GM18867 (cell line): ENCODE measurements around the gene OLFML1.

ENCODE experiments used
- ATAC-seq: cut with Tn5 transposase; IDR thresholded peaks from one replicate; pipeline ENCODE4 v1.9.1; 2021; ENCODE audit warnings: mild to moderate bottlenecking, moderate library complexity; ENCODE audit not compliant: unreplicated experiment

OLFML1 gene

DNA sequence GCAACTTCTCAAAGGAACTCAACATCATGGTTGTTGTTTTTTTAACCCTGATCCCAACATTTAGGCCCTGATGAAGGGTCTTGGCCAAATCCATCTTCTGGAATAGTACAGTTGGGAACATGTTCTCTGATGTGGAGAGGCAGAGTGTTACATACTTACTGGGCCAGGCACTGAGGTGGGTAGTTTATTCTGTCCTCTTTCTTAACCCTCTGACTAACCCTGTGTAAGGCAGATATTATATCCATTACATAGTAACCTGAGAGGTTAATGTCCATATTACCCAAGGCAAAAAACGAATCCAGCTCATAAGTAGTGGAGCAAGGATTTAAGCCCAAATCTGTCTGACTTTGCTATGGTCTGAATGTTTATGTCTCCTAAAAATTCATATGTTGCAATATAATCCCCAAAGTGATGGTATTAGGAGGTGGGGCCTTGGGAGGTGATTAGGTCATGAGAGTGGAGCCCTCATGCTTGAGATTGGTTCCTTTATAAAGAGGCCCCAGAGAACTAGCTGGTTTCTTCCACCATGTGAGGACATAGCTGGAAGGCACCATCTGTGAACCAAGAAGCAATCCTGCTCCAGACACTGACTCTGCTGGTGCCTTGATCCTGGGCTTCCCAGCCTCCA is 44.8 kb downstream of the OLFML1 start:
- ATAC-seq = no peak

DNA sequence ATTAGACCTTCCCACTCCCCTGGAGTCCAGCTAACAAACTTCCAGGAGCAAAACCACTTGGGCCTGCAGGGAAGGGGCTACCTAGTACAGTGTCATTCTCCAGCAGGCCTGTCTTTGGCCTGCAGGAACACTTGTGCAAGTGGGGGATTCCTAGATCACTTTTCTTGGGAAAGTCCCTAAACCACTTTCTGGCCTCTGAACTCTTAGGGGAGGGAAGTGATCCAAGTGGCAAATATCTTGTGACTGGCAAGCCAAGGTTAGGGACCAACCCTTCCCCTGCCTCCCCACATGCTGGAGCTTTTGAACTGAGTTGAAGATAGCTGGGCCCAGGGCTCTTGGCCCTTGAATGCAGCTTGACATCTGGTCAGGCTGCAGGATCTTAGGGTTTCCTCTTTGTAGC is 45.7 kb downstream of the OLFML1 start:
- ATAC-seq = no peak

DNA sequence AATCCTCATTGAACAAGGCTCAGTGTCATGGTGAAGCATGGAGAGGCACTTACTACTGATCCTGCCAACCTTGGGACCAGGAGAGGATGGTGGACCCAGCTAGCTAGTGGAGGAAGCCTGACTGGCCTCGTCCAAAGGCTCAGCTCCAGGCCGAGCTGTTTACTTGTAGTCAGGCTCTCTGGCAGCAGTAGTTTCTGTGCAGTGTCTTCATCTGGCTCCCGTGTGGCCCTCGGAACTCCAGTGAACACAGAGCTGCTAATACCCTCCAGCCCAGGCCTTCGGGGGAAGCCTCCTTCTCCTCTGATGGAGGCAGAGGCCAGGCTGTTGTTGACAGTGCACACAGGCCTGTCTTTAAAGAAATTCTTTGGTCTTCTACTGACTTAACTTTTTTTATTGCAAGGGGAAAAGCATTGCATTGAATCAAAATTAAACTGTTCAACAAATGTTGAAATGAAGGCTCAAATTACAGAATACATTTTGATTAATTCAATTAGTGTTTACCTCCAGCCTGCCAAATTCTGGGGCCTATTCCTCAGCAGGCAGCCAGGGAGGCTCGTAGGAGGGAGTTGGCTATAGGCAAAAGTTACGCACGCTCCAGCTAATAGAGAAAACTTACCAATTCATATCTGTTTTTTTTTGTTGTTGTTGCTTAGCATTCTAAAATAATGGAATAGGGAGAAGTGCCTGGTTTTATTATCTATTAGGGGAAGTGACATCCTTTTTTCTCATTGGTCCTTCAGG is 47.3 kb downstream of the OLFML1 start:
- ATAC-seq = no peak

DNA sequence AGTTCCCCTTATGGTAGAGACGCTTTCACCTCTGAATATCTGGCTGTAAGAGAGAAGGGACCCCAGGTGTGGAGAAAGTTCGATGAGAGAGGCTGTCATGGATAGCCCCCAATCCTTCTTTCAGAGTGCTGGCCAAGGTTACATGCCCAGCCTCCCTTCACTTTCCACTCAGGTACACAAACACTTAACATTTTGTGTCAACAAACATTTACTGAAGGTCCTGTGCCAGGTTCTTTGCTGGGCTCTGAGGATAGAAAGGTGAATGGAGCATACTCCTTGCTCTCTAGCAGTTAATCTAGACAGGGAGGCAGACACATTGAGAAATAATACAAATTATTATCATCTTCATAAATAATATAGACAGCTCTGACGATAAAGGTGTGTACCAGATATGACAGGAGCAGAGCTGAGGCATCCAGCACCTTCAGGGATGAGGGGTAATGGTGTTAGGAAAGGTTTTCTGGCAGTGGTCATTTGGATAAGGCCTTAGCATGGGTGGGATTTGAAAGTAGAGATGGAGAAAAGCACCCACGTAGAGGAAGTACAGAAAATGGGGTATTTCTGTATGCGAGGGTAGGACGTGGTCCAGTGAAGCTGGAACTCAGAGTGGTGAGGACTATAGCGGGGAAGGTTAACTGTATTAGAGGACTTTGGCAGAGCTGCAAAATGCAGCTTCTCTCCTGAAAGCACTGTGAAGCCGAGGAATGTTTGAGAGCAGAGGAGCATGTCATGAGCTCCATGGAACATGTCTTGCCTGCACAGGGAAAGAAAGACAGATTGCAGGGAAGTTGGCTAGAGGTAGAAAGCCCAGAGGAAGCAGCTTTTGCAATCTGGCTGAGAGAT is 48.1 kb downstream of the OLFML1 start:
- ATAC-seq = peak; percentile 39

DNA sequence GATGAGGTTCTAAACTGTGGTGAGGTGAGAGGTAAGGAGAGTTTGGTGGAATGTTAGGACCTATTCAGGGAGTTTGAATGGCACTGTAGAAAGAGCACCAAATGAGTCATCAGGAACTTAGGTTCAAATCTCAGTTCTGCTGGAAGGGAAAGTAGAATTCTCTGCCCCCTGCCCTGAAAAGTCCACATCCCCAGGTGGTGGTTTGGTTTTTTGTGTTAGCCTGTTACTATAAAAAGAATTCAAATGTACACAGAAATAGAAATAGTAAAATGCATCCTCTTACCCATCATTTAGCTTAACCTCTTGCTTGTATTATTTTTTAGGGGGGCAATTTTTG is 48.7 kb downstream of the OLFML1 start:
- peak; percentile 68 for ATAC-seq

DNA sequence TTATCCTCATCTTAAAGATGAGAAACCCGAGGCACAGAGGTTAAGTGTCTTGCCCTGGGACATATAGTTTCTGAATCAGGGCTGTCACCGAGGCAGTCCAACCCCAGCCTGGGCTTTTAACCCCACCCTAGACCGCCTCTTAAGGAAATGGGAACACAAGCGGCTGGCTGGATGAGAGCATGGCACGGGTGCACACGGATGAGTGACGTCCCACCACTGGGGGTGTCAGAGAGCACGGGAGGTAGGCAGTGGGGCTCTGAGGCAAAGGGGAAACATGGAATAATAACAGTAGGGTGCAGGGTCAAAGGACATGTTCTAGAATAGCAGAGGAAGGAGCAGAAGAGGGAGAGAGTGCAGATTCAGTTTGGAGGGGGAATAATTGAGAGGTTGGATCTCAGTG is 50.8 kb downstream of the OLFML1 start:
- no peak for ATAC-seq

DNA sequence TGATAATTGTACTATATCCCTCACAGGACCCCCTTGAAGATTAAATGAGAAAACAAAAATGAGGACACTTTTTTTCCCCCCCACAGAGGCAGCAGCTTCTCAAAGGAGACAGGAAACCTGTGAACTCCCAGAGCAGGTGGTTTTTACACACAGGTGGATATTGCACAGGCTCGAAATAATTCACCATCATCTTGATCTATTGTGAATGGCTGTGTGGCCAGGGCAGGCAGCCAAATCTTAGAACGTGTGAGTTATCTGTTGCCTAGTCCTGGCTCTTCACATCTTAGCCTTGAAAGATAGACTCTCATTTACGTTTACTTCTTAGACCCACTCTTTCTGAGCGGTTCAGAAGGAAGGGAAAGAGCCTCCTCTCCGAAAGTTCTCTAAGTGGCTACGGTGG is 52.0 kb downstream of the OLFML1 start:
- ATAC-seq = no peak

DNA sequence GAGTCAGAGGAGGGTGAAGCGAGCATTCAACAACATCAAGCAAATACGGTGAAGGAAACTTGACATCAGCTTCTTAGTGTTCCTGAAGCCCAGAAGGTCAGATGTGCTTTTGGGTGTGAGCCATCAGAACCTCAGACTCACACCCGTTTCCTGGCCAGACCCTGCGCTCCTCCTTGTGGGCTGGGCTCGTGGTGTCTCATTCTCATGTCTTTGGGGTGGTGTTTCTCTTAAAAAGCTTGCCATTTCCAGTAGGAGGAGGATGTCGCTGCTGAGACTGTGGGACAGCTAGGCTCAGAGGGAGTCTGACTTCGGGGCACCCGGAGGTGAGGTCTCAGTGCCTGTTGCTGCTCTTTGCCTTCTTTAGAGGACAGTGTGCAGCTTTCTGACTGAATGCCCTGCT is 52.7 kb downstream of the OLFML1 start:
- ATAC-seq = no peak

DNA sequence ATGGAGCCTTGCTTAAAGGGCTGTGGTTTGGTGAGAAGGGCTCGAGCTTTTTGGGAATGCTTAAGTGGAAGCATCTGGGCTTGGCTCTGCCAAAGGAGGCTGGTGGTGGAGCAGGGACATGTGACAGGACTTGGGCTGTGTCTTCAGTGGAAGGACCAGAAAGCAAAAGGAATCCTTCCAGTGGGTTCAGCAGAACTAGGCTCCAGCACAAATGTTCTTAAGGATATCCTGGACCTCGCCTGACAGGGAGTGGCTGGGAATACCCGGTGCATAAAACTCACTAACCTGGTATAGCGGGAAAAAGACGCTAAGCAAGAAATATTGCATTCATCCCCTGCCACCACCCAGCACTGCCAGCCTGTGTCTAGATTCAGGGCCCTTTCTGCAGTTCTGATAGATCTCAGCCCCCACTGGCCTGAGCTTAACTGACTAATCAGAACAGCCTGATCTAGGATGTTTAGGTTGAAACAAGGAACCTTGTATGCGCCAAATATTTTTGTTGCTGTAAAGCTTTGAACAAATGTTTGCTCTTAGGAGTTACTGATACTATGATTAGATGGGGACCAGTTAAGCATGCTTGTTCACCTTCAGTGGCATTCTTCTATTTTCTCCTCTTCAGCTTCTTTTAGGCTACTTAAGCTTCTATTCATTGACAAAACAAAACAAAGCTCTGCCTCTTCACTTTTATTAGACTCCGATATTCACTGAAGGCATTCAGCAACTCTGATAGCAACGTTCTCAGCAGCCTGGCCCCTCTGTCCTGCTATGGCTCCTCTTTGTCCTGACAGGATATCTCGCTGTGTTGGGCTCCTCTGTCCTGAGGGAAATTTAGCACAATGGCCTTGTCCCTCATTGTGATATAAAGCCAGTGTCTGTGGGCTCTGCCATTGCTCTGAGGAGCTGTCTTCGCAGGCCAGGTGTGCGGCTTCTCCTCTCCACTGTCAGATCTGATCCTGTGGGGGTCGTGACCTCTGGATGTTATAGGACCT is 53.5 kb downstream of the OLFML1 start:
- no peak for ATAC-seq

DNA sequence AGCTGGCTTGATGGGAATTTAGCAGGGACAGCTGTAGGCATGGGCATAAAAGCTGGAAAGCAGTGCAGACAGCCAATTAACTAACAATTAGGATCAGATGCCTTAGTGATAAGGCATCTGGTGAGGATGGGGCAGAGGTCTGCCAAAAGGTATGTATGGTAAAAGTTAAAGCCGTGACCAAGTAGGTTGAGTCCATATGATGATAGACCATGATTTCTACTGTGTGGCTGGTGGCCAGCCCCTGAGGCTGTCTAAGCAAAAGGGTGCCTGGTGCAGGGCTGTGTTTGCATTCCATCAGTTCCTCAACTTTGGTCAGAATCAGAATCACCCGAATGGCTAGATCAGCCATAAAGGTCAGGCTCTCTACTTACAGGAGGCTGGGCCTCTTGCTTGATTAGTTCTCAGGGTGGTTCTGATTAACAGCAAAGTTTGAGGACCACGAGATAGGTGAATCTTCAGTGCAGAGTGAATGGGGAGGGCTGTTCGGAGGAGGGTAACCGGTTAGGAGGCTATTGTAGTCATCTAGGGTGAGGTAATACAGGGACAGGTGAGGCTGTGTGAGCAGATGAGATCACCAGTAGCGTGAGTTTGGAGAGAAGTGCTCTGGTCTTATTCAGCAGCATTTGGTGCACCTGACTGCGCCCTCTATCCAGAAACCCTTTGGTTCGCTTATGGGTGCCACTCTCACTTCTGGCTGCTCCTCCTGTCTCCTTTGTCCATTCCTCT is 55.7 kb downstream of the OLFML1 start:
- no peak for ATAC-seq

DNA sequence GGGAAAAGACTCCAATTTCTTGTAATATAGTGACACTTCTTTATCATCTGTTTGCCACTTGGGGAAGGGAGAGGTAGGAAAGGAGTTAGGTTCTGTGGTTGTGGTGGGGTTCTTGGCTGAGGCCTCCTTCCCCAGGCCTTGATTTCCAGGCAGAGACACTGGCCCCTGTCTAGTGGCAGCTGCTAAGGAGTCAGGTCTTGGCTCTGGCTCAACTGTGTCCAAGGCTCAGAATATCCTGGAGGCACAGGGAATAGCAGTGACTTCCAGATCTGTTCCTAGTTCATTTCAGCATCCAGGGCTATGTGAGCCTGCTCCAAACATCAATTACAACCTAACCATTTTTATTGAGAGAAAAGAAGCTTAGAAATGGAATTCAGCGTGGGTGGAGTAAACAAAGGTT is 58.0 kb downstream of the OLFML1 start:
- ATAC-seq = no peak

DNA sequence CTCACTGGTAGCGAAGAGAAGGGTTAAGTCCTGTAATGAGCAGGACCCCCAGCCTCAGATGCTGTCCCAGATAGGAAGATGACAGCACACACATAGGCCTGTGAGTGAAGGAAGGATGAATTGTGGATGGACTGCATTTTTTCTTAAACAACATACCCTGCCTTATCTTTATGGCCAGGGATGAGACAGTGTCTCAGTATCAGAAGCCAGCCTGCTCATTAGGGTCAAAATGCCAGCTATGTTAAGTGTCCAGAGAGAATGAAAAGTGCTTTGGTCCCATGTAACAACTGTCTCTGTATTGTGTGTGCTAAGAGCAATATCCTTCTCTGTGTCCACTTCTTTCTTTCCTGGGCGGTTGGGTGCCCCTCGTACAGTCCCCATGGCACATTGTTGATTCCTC is 58.7 kb downstream of the OLFML1 start:
- no peak for ATAC-seq

DNA sequence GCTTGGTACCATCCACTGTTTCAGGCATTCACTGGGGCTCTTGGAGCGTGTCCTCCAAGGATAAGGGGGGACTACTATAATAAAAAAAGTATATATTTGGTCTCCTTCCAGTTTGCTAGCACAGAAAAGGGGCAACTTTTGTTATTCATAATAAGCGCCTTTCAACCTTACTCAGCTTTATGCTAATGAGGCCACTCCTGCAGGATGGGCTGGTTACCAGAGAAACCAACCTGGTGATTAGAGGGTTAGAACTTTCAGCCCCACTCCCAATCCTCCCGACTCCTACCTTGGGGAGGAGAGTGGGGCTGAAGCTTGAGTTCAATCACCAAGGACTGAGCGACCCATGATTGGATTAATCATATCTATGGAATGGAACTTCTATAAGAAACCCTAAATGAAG is 60.3 kb downstream of the OLFML1 start:
- no peak for ATAC-seq

DNA sequence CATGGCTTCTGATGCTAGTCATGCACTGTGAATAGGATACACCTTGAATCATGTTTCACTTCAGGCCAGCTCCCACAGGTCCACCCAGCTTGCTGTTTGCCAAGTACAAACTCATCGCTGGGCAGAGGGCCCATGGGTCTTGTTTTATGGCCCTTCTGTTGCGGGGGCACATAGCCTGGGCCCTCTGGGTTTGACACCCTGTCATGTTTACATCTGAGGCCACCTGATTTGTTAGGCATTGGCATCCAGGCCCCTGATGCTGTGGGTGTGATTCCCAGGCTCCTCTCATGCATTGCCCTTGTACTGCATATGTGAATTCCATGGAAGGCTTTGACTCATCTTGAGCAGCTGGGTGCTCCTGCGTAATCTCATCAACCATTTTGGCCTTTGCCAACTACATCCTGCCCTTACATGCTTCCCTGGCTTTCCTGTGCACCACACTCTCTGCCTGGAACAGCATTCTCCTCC is 61.1 kb downstream of the OLFML1 start:
- no peak for ATAC-seq

DNA sequence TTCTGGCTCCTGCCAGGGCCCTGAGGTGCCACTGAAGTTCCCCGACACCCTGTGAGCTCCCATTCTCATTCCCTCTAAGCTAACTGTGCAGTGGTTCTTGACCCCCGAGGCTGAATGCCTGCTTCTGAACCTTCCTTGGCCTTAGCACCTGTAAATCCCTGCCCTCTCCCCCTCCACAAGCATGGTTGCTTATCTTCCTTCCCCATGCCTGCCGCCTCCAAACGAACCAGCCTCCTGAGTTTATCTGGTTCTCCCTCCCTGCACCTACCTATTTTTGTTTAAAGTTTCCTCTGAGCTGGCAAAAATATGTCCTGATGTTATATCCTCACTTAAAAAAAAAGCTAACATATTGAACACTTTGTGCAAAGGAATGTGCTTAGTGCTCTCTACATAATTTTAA is 62.4 kb downstream of the OLFML1 start:
- no peak for ATAC-seq

DNA sequence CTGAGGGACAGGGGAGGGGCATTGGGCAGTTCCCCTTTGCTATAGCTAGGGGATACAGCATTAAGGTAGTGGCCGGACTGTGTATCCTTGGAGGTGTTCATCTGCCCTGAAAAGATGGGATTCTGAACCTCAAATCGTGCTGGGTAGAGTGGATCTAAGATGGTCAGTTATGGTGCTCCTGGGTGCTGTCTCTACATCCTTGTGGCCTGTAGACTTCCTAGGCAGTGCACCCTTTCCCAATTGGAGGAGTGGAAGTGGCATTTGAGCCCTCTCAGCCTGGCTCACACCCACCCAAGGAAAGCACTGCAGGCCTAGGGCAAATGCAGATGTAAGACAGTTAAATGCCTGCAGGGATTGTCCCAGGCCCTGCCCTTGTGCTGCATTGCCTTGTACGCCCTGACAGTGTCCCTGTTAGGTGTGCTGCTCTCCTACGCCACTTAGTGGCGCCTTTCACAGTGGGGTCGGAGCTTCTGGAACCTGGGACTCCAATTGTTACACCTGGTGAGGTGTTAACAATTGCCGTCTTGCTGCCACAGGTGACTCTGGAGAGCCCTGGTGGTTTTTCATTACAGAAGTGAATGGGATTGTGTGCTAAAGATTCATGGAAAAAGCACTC is 63.5 kb downstream of the OLFML1 start:
- peak; percentile 85 for ATAC-seq

DNA sequence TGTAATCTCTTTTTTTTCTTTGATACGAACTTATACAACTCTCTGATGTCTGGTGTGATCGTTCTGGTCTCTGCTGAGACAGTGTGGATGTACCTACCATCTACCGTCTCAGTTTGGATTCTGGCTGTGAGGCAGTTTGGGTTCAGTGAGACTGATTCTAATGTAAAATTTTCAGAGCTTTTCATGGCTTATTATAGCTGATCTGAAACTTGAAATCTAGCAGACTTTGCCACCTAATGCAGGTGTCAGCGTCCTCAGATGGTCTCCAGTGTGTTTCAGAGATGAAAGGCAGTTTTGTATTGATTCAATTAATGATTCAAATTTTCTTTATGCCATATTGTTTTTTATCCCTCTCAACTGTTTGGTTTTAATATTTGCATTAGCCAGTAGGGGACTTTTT is 64.4 kb downstream of the OLFML1 start:
- ATAC-seq = no peak

DNA sequence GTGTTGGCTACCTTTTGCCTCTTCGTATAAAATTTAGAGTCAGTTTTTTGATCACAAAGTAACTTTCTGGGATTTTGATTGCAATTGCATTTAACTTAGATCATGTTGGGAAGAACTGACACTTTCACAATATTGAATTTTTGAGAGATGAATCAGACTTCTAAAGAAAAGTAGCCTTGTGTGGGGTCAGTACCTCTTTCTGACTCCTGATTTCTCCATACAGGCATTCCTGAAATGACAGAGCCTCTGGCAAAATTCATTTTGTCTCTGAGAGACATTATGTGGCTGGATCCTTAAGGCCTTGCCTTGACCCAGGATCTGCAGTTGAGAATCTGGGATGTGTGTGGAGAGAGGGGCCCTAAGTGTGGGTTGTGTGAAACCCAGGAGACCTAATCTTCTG is 66.3 kb downstream of the OLFML1 start:
- no peak for ATAC-seq

DNA sequence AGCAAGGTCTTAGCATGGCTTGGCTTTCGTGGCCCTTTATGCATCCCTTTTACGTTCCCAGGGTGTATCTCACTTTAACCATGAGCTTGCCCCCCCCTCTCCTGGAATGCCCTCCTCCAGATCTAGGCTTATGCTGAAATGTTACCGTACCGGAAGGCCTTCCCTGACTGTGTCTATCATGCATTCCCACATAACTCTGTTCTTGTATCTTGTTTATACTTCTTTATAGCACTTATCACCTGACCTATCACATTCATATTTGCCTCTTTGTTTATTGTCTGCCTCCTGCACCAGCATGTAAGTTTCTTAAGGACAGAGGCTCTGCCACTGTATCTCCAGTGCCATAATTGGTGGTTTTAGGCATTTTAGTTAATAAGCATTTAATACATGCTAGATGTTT is 67.4 kb downstream of the OLFML1 start:
- ATAC-seq = no peak
